H9 (cell line): ENCODE data around the gene ERRFI1. TPM values are rescaled to one million over a fixed set of nuclear protein-coding genes. Genes with fewer than 3 reads are reported as not detected.

Source experiments
- DNase-seq: peaks from one replicate; pipeline ENCODE4 v3.0.0-alpha.2; 2017
- H2AFZ ChIP-seq: one replicate; pipeline ENCODE4 v1.6.1; 2013; ENCODE audit warnings: mild to moderate bottlenecking, low read length, control low read depth, moderate library complexity
- H2AK5ac ChIP-seq: 2 replicates; pipeline ENCODE4 v1.6.1; 2013; ENCODE audit warnings: low read length, control low read depth, mixed read lengths; ENCODE audit not compliant: insufficient read length
- H2BK120ac ChIP-seq: one replicate; pipeline ENCODE4 v1.6.1; 2013; ENCODE audit warnings: low read depth, mild to moderate bottlenecking, low read length, control low read depth, inconsistent platforms; ENCODE audit not compliant: poor library complexity, severe bottlenecking
- H2BK12ac ChIP-seq: 2 replicates; pipeline ENCODE4 v1.6.1; 2013; ENCODE audit warnings: low read length, control low read depth, mixed read lengths, low read depth; ENCODE audit not compliant: insufficient read length
- H2BK15ac ChIP-seq: 2 replicates; pipeline ENCODE4 v1.6.1; 2013; ENCODE audit warnings: low read depth, low read length, control low read depth
- H2BK20ac ChIP-seq: one replicate; pipeline ENCODE4 v1.6.1; 2013; ENCODE audit warnings: low read depth, mild to moderate bottlenecking, low read length, control low read depth, inconsistent platforms; ENCODE audit not compliant: poor library complexity, severe bottlenecking
- H2BK5ac ChIP-seq: 2 replicates; pipeline ENCODE4 v1.6.1; 2013; ENCODE audit warnings: low read length, control low read depth, mixed read lengths; ENCODE audit not compliant: insufficient read length
- H3K14ac ChIP-seq: 2 replicates; pipeline ENCODE4 v1.6.1; 2013; ENCODE audit warnings: low read length, control low read depth; ENCODE audit not compliant: insufficient read depth
- H3K18ac ChIP-seq: 2 replicates; pipeline ENCODE4 v1.6.1; 2013; ENCODE audit warnings: low read depth, mild to moderate bottlenecking, mixed read lengths, low read length, control low read depth; ENCODE audit not compliant: insufficient read length
- H3K23ac ChIP-seq: 2 replicates; pipeline ENCODE4 v1.6.1; 2013; ENCODE audit warnings: low read length, control low read depth, mixed read lengths, low read depth; ENCODE audit not compliant: insufficient read length
- H3K23me2 ChIP-seq: 2 replicates; pipeline ENCODE4 v1.6.1; 2013; ENCODE audit warnings: low read depth, mild to moderate bottlenecking, mixed read lengths, low read length, control low read depth; ENCODE audit not compliant: insufficient read length, poor library complexity, severe bottlenecking
- H3K27ac ChIP-seq: 2 replicates; pipeline ENCODE4 v1.5.1; 2013; ENCODE audit warnings: low read length, control low read depth, mixed read lengths, low read depth; ENCODE audit not compliant: insufficient read length
- H3K27me3 ChIP-seq: 2 replicates; pipeline ENCODE4 v1.6.1; 2013; ENCODE audit warnings: low read length, control low read depth, inconsistent platforms; ENCODE audit not compliant: insufficient read depth
- H3K4ac ChIP-seq: 2 replicates; pipeline ENCODE4 v1.6.1; 2013; ENCODE audit warnings: low read depth, mild to moderate bottlenecking, control low read depth, inconsistent platforms, low read length, moderate library complexity
- H3K4me1 ChIP-seq: 2 replicates; pipeline ENCODE4 v1.6.1; 2013; ENCODE audit warnings: low read length, control low read depth, inconsistent platforms; ENCODE audit not compliant: insufficient read depth
- H3K4me2 ChIP-seq: 2 replicates; pipeline ENCODE4 v1.6.1; 2013; ENCODE audit warnings: low read length, control low read depth, mixed read lengths; ENCODE audit not compliant: insufficient read length, insufficient read depth
- H3K56ac ChIP-seq: 2 replicates; pipeline ENCODE4 v1.6.1; 2013; ENCODE audit warnings: low read depth, mild to moderate bottlenecking, mixed read lengths, low read length, control low read depth; ENCODE audit not compliant: insufficient read length
- H3K79me1 ChIP-seq: 2 replicates; pipeline ENCODE4 v1.6.1; 2013; ENCODE audit warnings: low read depth, mild to moderate bottlenecking, moderate library complexity, low read length, control low read depth, inconsistent platforms; ENCODE audit not compliant: insufficient read depth, poor library complexity, severe bottlenecking
- H3K79me2 ChIP-seq: 2 replicates; pipeline ENCODE4 v1.6.1; 2013; ENCODE audit warnings: low read length, control low read depth, inconsistent platforms; ENCODE audit not compliant: insufficient read depth
- H3K9ac ChIP-seq: 2 replicates; pipeline ENCODE4 v1.6.1; 2013; ENCODE audit warnings: low read length, control low read depth, mixed read lengths; ENCODE audit not compliant: insufficient read length; ENCODE audit errors: extremely low read depth
- H3K9me3 ChIP-seq: one replicate; pipeline ENCODE4 v1.6.1; 2013; ENCODE audit warnings: low read depth, low read length, inconsistent platforms; ENCODE audit not compliant: control insufficient read depth
- H3T11ph ChIP-seq: one replicate; pipeline ENCODE4 v1.6.1; 2013; ENCODE audit warnings: mild to moderate bottlenecking, low read length, control low read depth, inconsistent platforms
- H4K20me1 ChIP-seq: one replicate; pipeline ENCODE4 v1.6.1; 2013; ENCODE audit not compliant: control insufficient read depth, insufficient read length, insufficient read depth
- H4K5ac ChIP-seq: 2 replicates; pipeline ENCODE4 v1.6.1; 2013; ENCODE audit warnings: low read depth, mild to moderate bottlenecking, mixed read lengths, low read length, control low read depth; ENCODE audit not compliant: insufficient read length
- H4K8ac ChIP-seq: replicated peaks from 2 replicates; pipeline ENCODE4 v1.6.1; 2013; ENCODE audit warnings: low read length, control low read depth, mixed read lengths, low read depth; ENCODE audit not compliant: insufficient read length
- H4K91ac ChIP-seq: 2 replicates; pipeline ENCODE4 v1.6.1; 2013; ENCODE audit warnings: low read depth, mild to moderate bottlenecking, moderate library complexity, mixed read lengths, low read length, control low read depth; ENCODE audit not compliant: insufficient read length
- H3K27ac Mint-ChIP-seq, 3 experiments: 2 replicates in 2 of 3; 3 replicates in 1 of 3; pipeline ENCODE4 v1.8.0; 2020 to 2021; ENCODE audit warnings: mixed read lengths in 3 of 3, mild to moderate bottlenecking in 1 of 3, moderate library complexity in 1 of 3
- H3K27me3 Mint-ChIP-seq: 2 replicates; pipeline ENCODE4 v1.8.0; 2021; ENCODE audit warnings: low read depth, mild to moderate bottlenecking, moderate library complexity, mixed read lengths
- H3K36me3 Mint-ChIP-seq, 3 experiments: 2 replicates in 2 of 3; 3 replicates in 1 of 3; pipeline ENCODE4 v1.8.0; 2020 to 2021; ENCODE audit warnings: low read depth in 3 of 3, mixed read lengths in 3 of 3; ENCODE audit not compliant: insufficient read depth in 1 of 3
- H3K4me1 Mint-ChIP-seq, 2 experiments: 2 replicates each; pipeline ENCODE4 v1.8.0; 2020; ENCODE audit warnings: mixed read lengths in 2 of 2
- H3K4me3 Mint-ChIP-seq, 2 experiments: 2 replicates in 1 of 2; 3 replicates in 1 of 2; pipeline ENCODE4 v1.8.0; 2020 to 2021; ENCODE audit warnings: mild to moderate bottlenecking in 2 of 2, mixed read lengths in 2 of 2, moderate library complexity in 1 of 2
- H3K9me3 Mint-ChIP-seq, 2 experiments: 2 replicates in 1 of 2; 3 replicates in 1 of 2; pipeline ENCODE4 v1.8.0; 2020; ENCODE audit warnings: mild to moderate bottlenecking in 2 of 2, mixed read lengths in 2 of 2, moderate library complexity in 1 of 2
- WGBS: extraction: QIAGEN DNeasy Blood & Tissue Kit; methylation state at CpG from one replicate; pipeline ENCODE4 v1.1.7; 2013; ENCODE audit warnings: missing lambda C conversion rate, low lambda C conversion rate, mixed read lengths; ENCODE audit not compliant: insufficient read length; ENCODE audit errors: extremely low coverage; 5-methylcytosine and 5-hydroxymethylcytosine counted together
- total RNA-seq: library from RNA; stranded (reverse); gene quantifications from 2 replicates; pipeline ENCODE4 v1.2.1, GENCODE V29; 2021
- TF ChIP-seq, protein P1 (sequence below): fragments of 200-600 bp; sonication (generic); conservative IDR thresholded peaks from 3 replicates; pipeline ENCODE4 v1.8.0; 2021; ENCODE audit warnings: antibody characterized with exemption, mild to moderate bottlenecking

Gene ERRFI1
- total RNA-seq, 1 experiment from 2014 or later: 20.8 TPM

DNA sequence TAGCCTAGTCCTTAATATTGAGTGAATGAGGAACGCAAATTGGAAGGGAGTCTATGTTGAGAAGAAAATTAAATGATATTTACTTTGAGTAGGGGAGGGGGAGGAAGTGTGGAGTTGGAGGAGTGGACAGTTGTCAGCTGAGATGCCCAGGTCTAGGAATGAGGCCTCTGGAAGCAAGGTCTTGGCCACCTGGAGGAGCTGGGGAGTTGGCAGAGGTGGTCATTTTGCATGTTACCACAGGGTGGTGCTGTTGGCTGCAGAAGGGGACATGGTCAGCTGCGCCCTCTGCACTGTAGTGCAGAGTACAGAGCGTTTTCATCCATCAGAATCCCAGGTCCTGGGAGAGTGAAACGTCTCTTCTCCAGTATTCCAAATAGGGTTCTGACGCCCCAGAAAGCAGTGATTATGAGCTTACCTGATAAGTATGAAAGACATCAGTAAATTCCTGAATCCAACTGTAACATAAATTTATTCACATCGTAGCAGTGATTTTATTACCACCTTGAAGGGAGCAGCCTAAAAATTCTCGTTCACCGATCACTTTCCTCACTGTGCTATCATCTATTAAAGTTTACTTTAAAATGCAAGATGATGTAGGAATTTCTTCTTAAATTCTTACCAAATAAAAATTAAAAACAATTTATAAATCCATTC is 50.8 kb downstream of the ERRFI1 start:
- no peaks in the 10 kb centered on the region for H3K9me3 Mint-ChIP-seq
- H3K4ac ChIP-seq: no peak overlapping the region
- H3K79me2 ChIP-seq: no peaks in the 10 kb centered on the region; the same call in 1 of the 2 replicates
- no peak overlapping the region for H3K4me2 ChIP-seq
- no peak overlapping the region for H2AK5ac ChIP-seq
- H3K27ac Mint-ChIP-seq: no peak overlapping the region
- H3K4me1 Mint-ChIP-seq: peaks cover 2% of the 10 kb centered on the region in 2 experiments
- no CpG with 5 or more reads among the region's 8 CpGs for WGBS
- H3K4me3 Mint-ChIP-seq: no peak overlapping the region
- H2BK5ac ChIP-seq: no peak overlapping the region
- no peak overlapping the region for H4K91ac ChIP-seq
- no peaks in the 10 kb centered on the region for H3K27me3 Mint-ChIP-seq
- no peaks in the 10 kb centered on the region for H3K23me2 ChIP-seq
- H3K9me3 ChIP-seq: no peaks in the 10 kb centered on the region
- H3K9ac ChIP-seq: no peak overlapping the region
- peak; percentile 90 for DNase-seq
- H3K36me3 Mint-ChIP-seq: peaks cover 53 to 74% (median 59%) of the 10 kb centered on the region in 3 experiments
- H2BK120ac ChIP-seq: no peak overlapping the region
- H3K23ac ChIP-seq: no peak overlapping the region
- peaks cover 6% of the 10 kb centered on the region for H3K79me1 ChIP-seq
- no peak overlapping the region for H3T11ph ChIP-seq
- no peak overlapping the region for H4K8ac ChIP-seq
- TF ChIP-seq, protein P1, sequence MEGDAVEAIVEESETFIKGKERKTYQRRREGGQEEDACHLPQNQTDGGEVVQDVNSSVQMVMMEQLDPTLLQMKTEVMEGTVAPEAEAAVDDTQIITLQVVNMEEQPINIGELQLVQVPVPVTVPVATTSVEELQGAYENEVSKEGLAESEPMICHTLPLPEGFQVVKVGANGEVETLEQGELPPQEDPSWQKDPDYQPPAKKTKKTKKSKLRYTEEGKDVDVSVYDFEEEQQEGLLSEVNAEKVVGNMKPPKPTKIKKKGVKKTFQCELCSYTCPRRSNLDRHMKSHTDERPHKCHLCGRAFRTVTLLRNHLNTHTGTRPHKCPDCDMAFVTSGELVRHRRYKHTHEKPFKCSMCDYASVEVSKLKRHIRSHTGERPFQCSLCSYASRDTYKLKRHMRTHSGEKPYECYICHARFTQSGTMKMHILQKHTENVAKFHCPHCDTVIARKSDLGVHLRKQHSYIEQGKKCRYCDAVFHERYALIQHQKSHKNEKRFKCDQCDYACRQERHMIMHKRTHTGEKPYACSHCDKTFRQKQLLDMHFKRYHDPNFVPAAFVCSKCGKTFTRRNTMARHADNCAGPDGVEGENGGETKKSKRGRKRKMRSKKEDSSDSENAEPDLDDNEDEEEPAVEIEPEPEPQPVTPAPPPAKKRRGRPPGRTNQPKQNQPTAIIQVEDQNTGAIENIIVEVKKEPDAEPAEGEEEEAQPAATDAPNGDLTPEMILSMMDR: peak; percentile 97
- H2BK15ac ChIP-seq: no peak overlapping the region
- H4K5ac ChIP-seq: no peak overlapping the region
- no peak overlapping the region for H3K27ac ChIP-seq
- no peak overlapping the region for H2BK20ac ChIP-seq
- no peak overlapping the region for H2BK12ac ChIP-seq
- H2AFZ ChIP-seq: no peak overlapping the region
- H4K20me1 ChIP-seq: no peaks in the 10 kb centered on the region
- no peak overlapping the region for H3K18ac ChIP-seq
- no peak overlapping the region for H3K14ac ChIP-seq
- H3K27me3 ChIP-seq: no peaks in the 10 kb centered on the region
- no peak overlapping the region for H3K56ac ChIP-seq
- H3K4me1 ChIP-seq: no peaks in the 10 kb centered on the region
